NCI-H2107 (cell line): ENCODE data around the gene IPO5.
"Not testable (repeated sequence)": the region's sequence is repeated elsewhere in the genome, so short reads cannot be mapped to it uniquely, and the experiment has no call there.

Source experiments
- DNase-seq: peaks from one replicate; lab custom pipeline; 2025; lab: John Stamatoyannopoulos, UW

The IPO5 gene

DNA sequence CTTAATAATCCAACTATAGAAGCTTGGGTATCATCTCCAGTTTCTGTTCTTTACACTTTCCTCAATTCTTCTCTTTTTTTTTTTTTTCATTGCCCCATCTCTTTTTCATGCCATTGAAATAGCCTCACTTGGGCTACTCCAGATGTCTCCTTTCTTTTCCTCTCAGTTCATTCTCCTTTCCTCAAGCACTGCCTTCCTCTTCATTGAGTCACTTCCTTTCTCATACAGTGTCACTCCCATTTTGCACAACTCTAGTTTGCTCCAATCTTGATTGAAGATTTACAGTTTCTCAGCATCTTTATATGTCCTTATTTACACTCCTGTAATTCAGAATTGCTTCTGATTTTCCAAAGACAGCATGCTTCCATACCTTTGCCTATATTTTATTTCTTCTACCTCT, 61.3 kb downstream of the IPO5 start:
- no peak for DNase-seq

DNA sequence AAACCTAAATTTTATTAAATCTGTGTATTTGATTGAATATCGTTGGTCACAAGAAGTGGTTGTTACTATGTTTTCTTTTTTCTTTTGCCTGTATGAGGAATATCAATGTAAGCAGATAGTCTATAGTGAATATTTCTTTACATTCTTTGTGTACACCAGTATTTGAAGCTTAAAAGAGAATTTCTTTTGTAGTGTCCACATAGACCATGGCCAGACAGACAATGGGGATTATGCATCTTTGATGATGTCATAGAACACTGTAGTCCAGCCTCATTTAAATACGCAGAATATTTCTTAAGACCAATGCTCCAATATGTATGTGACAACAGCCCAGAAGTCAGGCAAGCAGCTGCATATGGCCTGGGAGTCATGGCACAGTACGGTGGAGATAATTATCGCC, 64.8 kb downstream of the IPO5 start:
- no peak for DNase-seq

DNA sequence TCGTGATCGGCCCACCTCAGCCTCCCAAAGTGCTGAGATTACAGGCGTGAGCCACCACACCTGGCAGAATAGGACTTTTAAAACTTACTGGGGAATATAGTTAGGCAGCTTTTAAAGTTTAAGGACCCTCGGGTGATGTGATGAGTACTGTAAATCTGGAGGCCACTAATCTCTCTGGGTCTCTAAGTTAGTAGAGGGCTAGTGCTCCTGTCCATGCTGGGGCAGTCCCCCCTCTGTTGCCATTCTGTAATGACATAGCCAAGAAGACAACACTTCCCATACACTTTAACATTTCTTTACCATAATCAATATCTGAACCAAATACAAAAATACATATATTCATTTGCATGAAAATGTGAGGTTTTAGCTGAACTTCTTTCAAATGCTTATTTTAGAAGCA, 65.7 kb downstream of the IPO5 start:
- no peak for DNase-seq

DNA sequence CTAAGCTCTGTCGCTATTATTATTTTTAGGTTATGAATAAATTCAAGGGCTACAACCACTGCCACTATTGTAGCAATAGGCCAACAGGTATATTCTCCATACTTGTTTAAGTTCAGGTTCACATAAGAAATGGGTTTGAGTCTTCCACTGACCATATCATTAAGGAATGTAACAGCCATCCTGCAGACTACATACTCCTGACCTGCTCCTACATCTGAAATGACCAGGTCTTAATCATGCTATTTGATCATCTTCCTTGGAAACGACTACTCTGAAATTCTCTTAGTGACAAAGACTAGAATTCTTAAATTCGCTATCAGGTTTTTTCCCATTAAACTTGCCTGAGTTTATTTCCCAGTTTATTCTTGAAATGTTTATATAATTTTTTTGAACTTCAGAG, 66.8 kb downstream of the IPO5 start:
- no peak for DNase-seq

DNA sequence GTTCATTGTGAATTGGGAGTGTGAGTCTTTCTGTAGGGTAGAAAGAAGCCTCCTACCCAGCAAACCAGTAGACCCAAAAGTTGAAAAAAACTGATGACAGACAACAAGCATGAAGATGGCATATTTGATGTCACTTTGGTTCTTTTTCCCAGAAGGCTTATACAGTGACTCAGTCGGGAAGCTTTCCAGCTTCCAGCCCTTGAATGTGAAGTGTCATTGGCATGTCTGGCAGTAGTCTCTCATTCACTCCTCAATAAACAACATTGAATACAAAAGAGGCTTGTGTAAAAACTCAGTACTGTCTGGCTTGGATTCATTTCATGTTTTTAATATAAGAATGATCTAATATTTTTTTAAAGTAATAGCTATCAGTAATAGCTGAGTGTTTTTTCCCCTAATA, 68.7 kb downstream of the IPO5 start:
- no peak for DNase-seq

DNA sequence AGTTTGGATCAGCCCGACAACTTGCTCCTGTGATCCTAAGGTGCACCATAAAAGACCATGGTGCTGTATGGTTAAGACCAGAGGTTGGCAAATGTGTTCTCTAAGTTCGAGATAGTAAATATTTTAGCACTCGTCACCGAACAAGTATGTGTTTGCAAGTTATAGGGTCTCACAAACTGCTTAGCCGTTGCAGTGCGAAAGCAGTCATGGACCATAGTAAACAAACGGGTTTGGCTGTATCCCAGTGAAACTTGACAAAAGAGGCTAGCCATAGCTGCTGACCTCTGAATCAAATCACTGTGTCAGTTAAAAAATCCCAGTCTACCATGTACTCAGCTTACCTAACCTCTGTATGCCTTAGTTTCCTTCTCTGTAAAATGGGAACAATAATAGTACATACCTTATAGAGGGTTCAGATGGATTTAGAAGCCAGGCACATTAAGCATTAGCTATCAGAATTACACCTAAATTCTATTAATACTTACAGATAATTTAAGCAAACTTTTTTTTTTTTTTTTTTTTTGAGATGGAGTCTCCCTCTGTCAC, 72.1 kb downstream of the IPO5 start:
- DNase-seq = no peak

DNA sequence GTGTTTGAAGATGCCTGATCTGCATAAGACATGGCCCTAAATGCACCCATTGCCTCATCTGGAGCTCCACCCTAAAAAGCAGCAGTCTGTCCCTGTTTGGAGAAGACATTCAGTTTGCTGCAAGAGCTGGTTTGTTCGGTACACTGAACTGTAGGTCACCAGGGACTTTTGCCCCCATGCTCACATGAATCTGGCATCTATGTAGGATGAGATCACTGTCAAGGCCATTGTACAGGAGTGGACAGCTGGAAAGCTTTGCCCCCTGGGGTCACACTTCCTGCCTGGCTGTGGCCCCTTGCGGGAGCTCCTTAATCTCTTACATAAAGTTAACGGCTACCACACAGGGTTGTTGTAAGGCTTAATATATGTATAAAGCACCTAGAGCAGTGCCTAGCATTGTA, 73.0 kb downstream of the IPO5 start:
- DNase-seq = no peak

DNA sequence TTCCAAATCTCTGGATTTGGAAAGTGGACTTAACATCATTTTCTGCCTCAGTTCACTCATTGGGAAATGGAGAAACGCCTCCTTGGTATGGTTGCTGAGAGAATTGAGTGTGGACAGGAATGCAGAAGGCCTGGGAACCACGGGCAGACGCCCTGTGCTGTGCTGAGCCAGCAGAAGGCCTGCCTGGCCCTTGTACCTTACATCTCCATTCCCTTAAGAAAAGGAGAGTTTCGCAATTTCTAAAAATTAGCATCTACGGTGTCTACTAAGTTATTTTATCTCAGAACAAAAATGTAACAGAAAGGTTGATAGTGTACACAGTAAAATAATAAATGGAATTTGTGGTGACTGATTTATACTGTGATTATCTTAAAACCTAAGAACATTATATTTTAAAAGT, 78.7 kb downstream of the IPO5 start:
- no peak for DNase-seq

DNA sequence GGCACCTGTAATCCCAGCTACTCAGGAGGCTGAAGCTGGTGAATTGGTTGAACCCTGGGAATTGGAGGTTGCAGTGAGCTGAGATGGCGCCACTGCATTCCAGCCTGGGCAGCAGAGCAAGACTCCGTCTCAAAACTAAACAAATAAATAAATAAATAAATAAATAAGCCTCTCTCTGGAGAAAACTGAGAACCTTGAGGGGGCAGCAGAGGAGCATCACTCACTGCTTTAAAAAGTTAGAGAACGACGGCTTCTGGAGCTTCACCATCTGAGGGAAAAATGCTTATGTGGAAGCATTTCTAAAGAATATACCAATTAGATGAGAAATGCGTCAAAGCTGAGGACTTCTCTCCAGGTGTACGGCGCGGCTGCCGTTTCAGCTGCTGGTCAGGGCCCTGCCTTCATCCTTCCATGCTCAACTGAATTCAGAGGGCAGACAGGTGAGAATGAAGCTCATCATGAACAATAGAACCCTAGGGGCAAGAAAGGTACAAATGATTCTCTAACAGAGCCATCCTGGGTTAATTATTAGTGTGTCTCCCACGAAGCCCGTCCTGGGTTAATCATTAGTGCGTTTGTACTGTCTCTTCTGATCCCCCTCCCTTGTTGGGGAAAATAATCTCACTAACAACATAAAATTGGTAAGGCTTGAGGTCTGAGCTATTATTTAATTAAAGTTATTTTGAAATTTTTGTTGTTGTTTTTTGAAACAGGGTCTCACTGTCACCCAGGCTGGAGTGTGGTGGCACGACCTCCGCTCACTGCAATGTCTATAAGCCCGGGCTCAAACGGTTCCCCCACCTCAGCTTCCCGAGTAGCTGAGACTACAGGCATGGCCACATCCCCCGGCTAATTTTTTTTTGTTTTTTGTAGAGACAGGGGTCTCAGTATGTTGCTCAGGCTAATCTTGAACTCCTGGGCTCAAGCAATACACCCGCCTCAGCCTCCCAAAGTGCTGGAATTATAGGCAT, 80.1 kb downstream of the IPO5 start:
- DNase-seq = no peak

DNA sequence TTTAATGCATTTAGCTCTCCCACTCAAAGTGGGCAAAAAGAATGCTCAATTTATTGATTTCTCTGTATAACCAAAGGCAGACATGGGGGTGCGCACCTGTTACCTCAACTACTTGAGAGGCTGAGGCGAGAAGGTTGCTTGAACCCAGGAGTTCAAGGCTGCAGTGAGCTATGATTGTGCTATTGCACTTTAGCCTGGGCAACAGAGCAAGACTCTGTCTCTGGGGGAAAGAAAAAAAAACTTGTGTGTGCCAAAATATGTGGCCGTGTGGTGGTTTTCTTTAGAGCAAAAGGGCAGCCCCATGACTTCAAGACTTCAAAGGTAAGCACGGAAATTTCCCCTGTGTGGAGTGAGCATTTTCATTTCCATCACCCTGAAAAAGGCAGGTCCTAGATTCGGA, 81.9 kb downstream of the IPO5 start:
- no peak for DNase-seq

DNA sequence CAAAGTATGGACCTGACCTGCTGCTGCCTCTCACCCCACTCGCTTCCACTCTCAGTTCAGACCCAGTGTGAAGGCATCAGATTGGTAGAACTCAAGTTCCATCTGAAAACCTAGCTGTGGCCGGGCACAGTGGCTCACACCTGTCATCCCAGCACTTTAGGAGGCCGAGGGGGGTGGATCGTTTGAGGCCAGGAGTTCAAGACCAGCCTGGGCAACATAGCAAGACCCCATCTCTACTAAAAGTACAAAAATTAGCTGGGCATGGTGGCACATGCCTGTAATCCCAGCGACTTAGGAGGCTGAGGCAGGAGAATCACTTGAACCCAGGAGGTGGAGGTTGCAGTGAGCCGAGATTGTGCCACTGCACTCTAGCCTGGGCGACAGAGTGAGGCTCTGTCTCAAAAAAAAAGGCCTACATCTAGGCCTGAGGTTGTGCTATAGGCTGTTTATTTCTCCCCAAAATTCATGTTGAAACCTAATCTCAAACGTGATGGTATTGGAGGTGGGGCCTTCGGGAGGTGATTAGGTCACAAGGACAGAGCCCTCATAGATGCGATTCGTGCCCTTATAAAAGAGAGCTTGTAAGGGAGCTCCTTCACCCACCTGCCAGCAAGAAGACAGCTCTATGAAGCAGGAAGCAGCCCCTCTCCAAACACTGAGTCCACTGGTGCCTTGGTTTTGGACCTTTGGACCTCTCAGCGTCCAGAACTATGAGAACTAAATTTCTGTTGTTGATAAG, 83.3 kb downstream of the IPO5 start:
- DNase-seq = not testable (repeated sequence)

DNA sequence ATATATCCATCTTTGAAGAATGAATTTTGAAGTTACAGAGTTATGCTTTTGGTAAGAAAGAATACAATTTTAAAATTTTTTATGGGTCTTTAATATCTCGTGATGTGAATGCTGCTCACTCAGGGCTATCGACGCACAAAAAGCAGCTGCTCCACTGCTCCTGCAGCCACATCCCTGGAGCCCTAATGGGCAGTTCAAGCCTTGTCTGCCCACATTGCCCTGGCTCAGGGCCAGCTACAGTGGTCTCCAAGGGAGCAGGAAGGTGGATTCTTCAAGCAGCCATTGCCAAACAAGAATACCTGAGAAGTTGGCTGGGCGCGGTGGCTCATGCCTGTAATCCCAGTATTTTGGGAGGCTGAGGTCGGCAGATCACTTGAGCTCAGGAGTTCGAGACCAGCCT, 85.8 kb downstream of the IPO5 start:
- DNase-seq = no peak

DNA sequence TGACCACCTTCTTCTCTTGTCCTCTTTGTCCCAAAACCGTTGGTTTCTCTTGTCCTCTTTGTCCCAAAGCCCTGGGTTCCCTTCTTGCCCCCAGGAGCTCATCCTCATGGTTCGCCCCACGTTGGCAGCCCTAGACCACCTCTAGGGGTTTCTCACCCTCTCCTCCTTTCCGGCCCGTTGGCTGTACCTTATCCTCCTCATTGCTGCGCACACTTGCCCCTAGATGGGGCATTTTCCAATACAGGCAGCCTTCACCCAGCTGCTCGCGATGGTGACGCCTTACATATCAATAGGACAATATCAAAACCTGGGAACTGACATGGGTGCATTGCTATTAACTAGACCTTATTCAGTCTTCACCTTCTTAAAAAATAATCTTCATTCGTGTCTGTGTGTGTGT, 86.5 kb downstream of the IPO5 start:
- DNase-seq = no peak

DNA sequence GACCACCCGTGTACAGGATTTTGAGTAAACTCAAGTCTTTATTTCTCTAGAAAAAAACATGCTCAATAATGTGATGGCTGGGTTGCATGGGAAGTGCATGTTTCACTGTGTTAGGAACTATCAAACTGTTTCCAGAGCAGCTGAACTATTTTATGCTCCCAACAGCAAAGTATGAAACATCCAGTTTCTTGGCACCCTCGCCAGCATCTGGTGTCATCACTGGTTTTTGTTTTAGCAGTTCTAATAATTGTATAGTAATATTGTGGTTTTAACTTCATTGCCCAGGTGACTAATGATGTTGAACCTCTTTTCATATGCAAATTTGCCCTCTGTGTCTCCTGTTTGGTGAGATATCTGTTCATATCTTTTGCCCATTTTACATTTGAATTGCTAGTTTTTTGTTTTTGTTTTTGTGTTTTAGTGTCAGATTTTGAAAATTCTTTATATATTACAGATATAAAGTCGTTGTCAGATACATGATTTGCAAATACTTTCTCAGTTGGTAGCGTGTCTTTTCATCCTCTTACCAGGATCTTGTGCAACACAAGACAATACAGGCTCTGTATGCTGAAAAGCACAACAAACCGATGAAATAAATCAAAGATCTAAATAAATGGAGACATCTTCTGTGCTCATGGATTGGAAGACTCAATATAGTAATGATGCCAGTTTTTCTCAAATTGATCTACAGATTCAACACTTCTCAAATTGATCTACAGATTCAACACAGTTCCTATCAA, 87.8 kb downstream of the IPO5 start:
- no peak for DNase-seq

DNA sequence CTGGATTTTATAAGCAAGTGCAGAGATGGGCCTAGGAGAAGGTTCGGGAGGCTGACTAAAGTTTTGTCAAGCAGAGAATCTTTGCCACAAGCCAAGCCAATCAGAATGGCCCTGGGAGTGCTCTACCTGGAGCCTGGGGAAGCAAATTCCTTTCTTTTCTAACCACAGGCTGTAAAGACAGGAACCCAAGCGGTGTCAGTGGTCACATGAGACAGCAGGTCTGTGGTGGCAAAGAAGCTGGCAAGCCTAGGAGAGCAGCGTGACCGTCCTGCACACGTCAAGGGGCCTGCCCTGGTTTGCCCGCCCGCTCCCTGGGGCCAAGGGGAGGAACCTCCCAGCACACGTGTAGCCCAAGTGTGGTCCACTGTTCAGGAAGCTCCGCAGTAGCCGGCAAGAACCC, 90.8 kb downstream of the IPO5 start:
- DNase-seq = no peak

DNA sequence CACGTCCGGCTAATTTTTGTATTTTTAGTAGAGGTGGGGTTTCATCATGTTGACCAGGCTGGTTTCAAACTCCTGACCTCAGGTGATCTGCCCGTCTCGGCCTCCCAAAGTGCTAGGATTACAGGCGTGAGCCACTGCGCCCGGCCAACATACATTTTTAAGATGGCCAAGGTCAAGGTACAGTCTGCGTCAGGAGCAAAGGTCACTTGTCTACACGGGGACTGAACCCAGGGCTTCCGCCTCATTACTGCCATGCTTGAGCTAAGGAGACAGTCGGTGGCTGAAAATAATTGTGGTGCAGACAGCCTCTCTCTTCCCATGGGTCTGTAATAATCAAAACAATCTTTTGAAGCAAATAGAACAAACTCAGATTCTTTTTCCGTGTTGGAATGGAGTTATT, 94.3 kb downstream of the IPO5 start:
- DNase-seq = not testable (repeated sequence)

DNA sequence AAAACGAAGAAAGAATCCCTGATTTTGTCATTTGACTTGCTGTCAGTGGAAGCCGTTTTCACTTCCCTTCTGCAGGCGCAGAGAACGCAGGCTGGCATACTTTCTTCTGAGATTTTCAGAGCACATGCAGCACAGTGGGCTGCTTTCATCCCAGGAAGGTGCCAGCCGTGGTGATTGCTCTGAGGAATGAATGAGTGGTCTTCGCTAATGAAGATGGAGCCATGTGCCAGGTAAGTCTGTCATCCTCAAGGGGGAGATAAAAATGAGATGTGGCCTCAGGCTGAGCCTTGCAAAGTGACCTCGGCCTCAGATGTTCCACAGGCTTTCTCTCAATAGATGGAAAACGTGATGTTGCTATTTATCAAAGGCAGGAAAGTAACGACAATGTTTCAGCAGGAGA, 94.8 kb downstream of the IPO5 start:
- no peak for DNase-seq

DNA sequence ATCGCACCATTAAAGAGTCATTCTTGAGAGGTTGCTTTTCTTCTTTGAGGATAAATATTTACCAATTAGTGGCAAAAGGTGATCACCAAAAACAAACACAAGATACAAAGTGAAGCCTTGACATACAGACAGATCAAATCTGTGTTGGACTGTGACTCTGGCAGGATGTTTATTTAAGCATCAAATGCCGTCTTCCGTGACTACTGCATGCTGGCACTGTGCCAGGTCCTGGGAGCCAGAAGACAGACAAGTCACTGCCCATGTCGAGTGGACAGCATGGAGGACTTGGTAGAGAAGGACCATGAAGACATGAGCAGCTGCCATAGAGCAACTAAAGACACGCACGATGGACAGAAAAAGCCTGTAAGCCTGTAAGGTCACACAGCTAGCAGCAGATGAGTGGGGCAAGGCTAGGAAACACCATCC, 96.6 kb downstream of the IPO5 start:
- no peak for DNase-seq

DNA sequence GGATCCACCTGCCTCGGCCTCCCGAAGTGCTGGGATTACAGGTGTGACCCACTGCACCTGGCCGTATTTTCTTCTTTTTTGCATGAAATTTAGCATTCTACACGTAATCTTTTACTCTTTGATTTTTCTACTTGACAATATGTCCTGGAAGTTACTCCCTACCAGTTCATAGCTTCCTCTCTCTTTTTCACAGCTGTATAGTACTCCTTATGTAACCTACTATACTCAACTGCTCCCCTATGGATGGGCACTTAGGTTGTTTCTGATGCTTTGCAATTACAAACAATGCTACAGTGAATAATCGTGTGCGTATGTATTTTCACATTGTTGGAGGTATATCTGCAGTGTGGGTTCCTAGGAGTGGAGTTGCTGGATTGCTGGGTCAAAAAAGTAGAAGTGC, 98.9 kb downstream of the IPO5 start:
- no peak for DNase-seq

DNA sequence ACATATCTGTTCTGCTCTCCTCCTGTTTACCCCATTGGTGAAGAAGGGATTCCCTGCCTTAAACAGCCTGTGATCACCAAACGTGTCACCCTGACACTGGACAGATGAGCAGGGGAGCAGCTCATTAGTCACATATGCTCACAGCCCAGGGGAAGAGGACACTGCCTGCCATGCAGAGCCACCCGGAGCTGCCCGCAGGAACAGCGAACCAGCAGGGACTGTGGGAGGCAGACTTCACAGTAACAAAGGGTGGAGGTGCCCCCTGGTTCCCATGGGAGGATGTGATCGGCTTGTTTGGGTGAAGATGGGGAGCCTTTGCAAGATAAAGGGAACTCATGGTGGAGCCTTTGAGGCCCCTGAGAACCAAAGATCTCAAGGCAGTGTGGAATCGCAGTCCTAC, 100.8 kb downstream of the IPO5 start:
- DNase-seq = no peak

DNA sequence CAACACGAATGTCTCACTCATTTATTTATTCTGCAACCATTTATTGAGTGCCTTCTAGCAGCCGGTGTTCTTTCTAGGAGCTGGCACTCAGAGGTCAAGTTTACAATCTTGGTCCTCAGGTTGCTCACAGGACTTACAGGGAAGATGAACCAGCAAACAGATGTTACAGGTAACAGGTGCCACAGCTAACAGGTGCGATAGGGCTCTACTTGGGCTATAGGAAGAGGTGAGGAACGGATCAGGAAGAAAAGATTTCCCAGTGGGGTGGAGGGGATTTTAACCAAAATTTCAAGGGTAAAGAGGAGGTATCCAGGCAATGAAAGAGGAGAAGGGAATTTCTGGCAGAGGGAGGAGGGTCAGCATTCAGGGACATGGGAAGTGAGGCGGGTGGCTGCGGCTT, 102.1 kb downstream of the IPO5 start:
- no peak for DNase-seq

DNA sequence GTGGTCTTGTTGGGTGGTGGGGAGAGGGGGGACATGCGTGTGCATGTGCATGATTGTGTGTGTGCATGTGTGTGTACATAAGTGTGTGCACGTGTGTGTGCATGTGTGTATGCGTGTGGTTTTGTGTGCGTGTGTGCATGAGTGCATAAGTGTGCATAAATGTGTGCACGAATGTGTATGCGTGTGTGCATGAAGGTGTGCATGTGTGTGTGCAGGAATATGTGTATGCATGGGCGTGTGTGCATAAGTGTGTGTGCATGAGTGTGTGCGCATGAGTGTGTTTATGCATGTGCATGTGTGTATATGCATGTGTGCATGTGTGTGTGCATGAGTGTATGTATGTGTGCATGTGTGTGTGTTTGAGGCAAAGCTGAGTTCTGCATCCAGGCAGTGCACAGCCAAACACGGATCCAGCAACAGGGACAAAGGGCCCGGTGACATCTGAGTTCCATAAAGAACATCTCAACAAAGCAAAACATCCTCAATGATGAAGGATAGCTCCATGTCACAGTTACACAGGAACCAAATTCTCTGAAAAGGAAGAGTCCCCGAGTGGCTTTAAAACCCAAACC, 103.5 kb downstream of the IPO5 start:
- DNase-seq = no peak
